ENCODE results near the gene MANEAL. TPM values are rescaled to one million over a fixed set of nuclear protein-coding genes. Genes with fewer than 3 reads are reported as not detected.

MANEAL gene
- total and polyA plus RNA-seq, 2 donors (not counting 1 experiment from before 2014, with no cell fraction given): 3.1 to 6.6 TPM

- no peak overlapping the region for H2AFZ ChIP-seq (ENCODE audit: insufficient read depth, low read depth, low read length, poor library complexity, severe bottlenecking)
- no peak overlapping the region for H3K9ac ChIP-seq (ENCODE audit: low read length)
- no peak overlapping the region for H3K4me2 ChIP-seq (replicated peaks; ENCODE audit: low read depth, low read length, poor library complexity, severe bottlenecking)
- Mint-ChIP-seq H3K4me3 (no peak overlapping the region), H3K27ac (no peak overlapping the region), H3K27me3 (no peaks in the 10 kb centered on the region), H3K4me1 (peaks cover 46% of the 10 kb centered on the region), H3K9me3 (ENCODE audit: insufficient read depth) (no peaks in the 10 kb centered on the region)
- H3K79me2 ChIP-seq (ENCODE audit: control insufficient read depth, insufficient read depth, low read length): peaks cover 84% of the 10 kb centered on the region
- ATAC-seq (ENCODE audit: low read depth) (no peak), DNase-seq (no peak)
- peaks cover 0 to 11% of the 10 kb centered on the region in 2 experiments for H3K36me3 ChIP-seq (replicated peaks in 1 of 2; ENCODE audit: control extremely low read depth in 1 of 2, control insufficient read depth in 1 of 2, extremely low read depth in 1 of 2, insufficient read depth in 2 of 2, low read length in 1 of 2)
- H3K4me3 ChIP-seq (ENCODE audit: control extremely low read depth in 1 of 5, extremely low read depth in 1 of 5, insufficient read depth in 1 of 5, low read depth in 2 of 5, low read length in 4 of 5): no peak overlapping the region
- H3K27ac ChIP-seq (ENCODE audit: low read length in 2 of 2): peak overlapping the region in 1 of 2 donors; percentile 77
- POLR2A ChIA-PET: no interaction called here
- no peaks in the 10 kb centered on the region for H3K27me3 ChIP-seq (replicated peaks in 1 of 4; ENCODE audit: control extremely low read depth in 1 of 4, control insufficient read depth in 3 of 4, insufficient read depth in 4 of 4, low read length in 3 of 4)
- TF ChIP-seq CTCF (IDR thresholded peaks at IDR 0.05): no peak
- no peak for TF ChIP-seq EZH2 (IDR thresholded peaks at IDR 0.05; ENCODE audit: borderline replicate concordance, insufficient read depth, low read depth, low read length, poor library complexity, severe bottlenecking)
- no peaks in the 10 kb centered on the region for H4K20me1 ChIP-seq (ENCODE audit: control insufficient read depth, insufficient read depth, low read length, poor library complexity, severe bottlenecking)
- CTCF ChIA-PET: interaction anchor here (3.5 kb wide), 1 partner anchor 10 kb away, joined by 16 read pairs; the partner anchor contains the start of gene MTF1
- intact Hi-C loops (cut with micrococcal nuclease): no loop called here
- H3K4me1 ChIP-seq (ENCODE audit: control insufficient read depth in 2 of 2, insufficient read depth in 2 of 2, low read length in 2 of 2): peaks cover 36 to 45% of the 10 kb centered on the region in 2 donors
- 100% methylated on average over 1 of the region's 3 CpGs for WGBS (ENCODE audit: insufficient coverage)
- H3K9me3 ChIP-seq (ENCODE audit: control extremely low read depth in 1 of 3, control insufficient read depth in 2 of 3, insufficient read depth in 1 of 3, low read length in 2 of 3): no peaks in the 10 kb centered on the region
Observed at GRCh38 chr1:37849480-37849879, 55.8 kb downstream of the MANEAL start.

- Mint-ChIP-seq H3K4me3 (no peak overlapping the region), H3K27ac (no peak overlapping the region), H3K27me3 (no peaks in the 10 kb centered on the region), H3K9me3 (ENCODE audit: insufficient read depth) (no peaks in the 10 kb centered on the region), H3K4me1 (peaks cover 49% of the 10 kb centered on the region)
- Histone ChIP-seq H3K36me3 (replicated peaks in 1 of 2; ENCODE audit: control extremely low read depth in 1 of 2, control insufficient read depth in 1 of 2, extremely low read depth in 1 of 2, insufficient read depth in 2 of 2, low read length in 1 of 2) (peaks cover 0 to 14% of the 10 kb centered on the region in 2 experiments), H3K9ac (ENCODE audit: low read length) (no peak overlapping the region), H3K79me2 (ENCODE audit: control insufficient read depth, insufficient read depth, low read length) (peaks cover 84% of the 10 kb centered on the region), H2AFZ (ENCODE audit: insufficient read depth, low read depth, low read length, poor library complexity, severe bottlenecking) (no peak overlapping the region), H3K4me1 (ENCODE audit: control insufficient read depth in 2 of 2, insufficient read depth in 2 of 2, low read length in 2 of 2) (peaks cover 36 to 45% of the 10 kb centered on the region in 2 donors), H3K27me3 (replicated peaks in 1 of 4; ENCODE audit: control extremely low read depth in 1 of 4, control insufficient read depth in 3 of 4, insufficient read depth in 4 of 4, low read length in 3 of 4) (no peaks in the 10 kb centered on the region), H3K27ac (ENCODE audit: low read length in 2 of 2) (peak overlapping the region in 1 of 2 donors; percentile 77), H3K4me3 (ENCODE audit: control extremely low read depth in 1 of 5, extremely low read depth in 1 of 5, insufficient read depth in 1 of 5, low read depth in 2 of 5, low read length in 4 of 5) (no peak overlapping the region), H3K4me2 (replicated peaks; ENCODE audit: low read depth, low read length, poor library complexity, severe bottlenecking) (peak overlapping the region; percentile 56), H3K9me3 (ENCODE audit: control extremely low read depth in 1 of 3, control insufficient read depth in 2 of 3, insufficient read depth in 1 of 3, low read length in 2 of 3) (no peaks in the 10 kb centered on the region), H4K20me1 (ENCODE audit: control insufficient read depth, insufficient read depth, low read length, poor library complexity, severe bottlenecking) (no peaks in the 10 kb centered on the region)
- WGBS (ENCODE audit: insufficient coverage): no CpG with 5 or more reads among the region's 6 CpGs
- ATAC-seq (ENCODE audit: low read depth): no peak
- TF ChIP-seq CTCF (IDR thresholded peaks at IDR 0.05): no peak
- no peak for DNase-seq
- ChIA-PET CTCF (interaction anchor here (1.0 to 3.5 kb wide), 4 partner anchors 9 to 45 kb away, joined by 3 to 16 read pairs (median 3); partner anchors contain the start of gene MTF1), POLR2A (interaction anchor here (0.6 kb wide), 1 partner anchor 73 kb away, joined by 3 read pairs; no protein-coding TSS in a partner anchor)
- intact Hi-C loops (cut with micrococcal nuclease): no loop called here
Observed at GRCh38 chr1:37850352-37850955, 56.8 kb downstream of the MANEAL start.
